AG04449 (cell line): ENCODE results near the gene ZFP62.
"Not testable (repeated sequence)": the region's sequence is repeated elsewhere in the genome, so short reads cannot be mapped to it uniquely, and the experiment has no call there.

Experiments
- CTCF ChIA-PET: fragments of 350-600 bp; formaldehyde crosslinking; extraction: SDS; loops from one replicate; lab custom pipeline; 2021; ENCODE audit warnings: antibody characterized with exemption; lab: Yijun Ruan, JAX
- POLR2A ChIA-PET: fragments of 400-600, 350-600 bp; formaldehyde crosslinking; extraction: SDS; loops from one replicate; lab custom pipeline; 2020; ENCODE audit warnings: antibody characterized with exemption, inconsistent platforms; lab: Yijun Ruan, JAX
- DNase-seq: peaks from one replicate; pipeline ENCODE4 v3.0.0-alpha.2; 2010; ENCODE audit warnings: low read depth, low spot score
- H3K4me3 ChIP-seq: 2 replicates; pipeline ENCODE4 v1.5.1; 2011; ENCODE audit warnings: low read depth, mild to moderate bottlenecking, control low read depth, low read length
- CTCF ChIP-seq: IDR thresholded peaks from one replicate; pipeline ENCODE4 v1.5.1; 2011; ENCODE audit warnings: mild to moderate bottlenecking, moderate library complexity, low read length, control low read depth, inconsistent platforms; ENCODE audit not compliant: insufficient read depth; ENCODE audit errors: missing control alignments

The ZFP62 gene

GRCh38 chr5:180837478-180837877 is 23.6 kb downstream of the ZFP62 start:
- ChIA-PET POLR2A (interaction anchor here (1.0 kb wide), 1 partner anchor 27 kb away, joined by 3 read pairs; no protein-coding TSS in a partner anchor), CTCF (interaction anchor here (1.0 to 1.2 kb wide), 2 partner anchors 13 to 15 kb away, joined by 4 to 5 read pairs; no protein-coding TSS in a partner anchor)
- no peak for TF ChIP-seq CTCF
- no peak overlapping the region for H3K4me3 ChIP-seq
- DNase-seq = no peak

GRCh38 chr5:180832638-180833068 is 28.4 kb downstream of the ZFP62 start:
- POLR2A ChIA-PET = no interaction called here
- TF ChIP-seq CTCF = no peak
- no peak for DNase-seq
- H3K4me3 ChIP-seq = peak overlapping the region; percentile 95
- CTCF ChIA-PET = interaction anchor here (1.6 kb wide), 1 partner anchor 7 kb away, joined by 4 read pairs; no protein-coding TSS in a partner anchor

- DNase-seq = no peak
- peak overlapping the region; percentile 95 for H3K4me3 ChIP-seq
- peak; percentile 4 for TF ChIP-seq CTCF
- CTCF ChIA-PET = interaction anchor here (0.5 to 2.9 kb wide), 10 partner anchors 9 to 321 kb away, joined by 3 to 7 read pairs (median 4); no protein-coding TSS in a partner anchor
- POLR2A ChIA-PET = interaction anchor here (0.6 to 2.4 kb wide), 6 partner anchors 8 to 418 kb away, joined by 3 to 10 read pairs (median 6); no protein-coding TSS in a partner anchor
Observed at GRCh38 chr5:180831139-180832093, 29.7 kb downstream of the ZFP62 start.

- DNase-seq = no peak
- POLR2A ChIA-PET = interaction anchor here (1.3 to 2.4 kb wide), 4 partner anchors 12 to 45 kb away, joined by 4 to 10 read pairs (median 8); no protein-coding TSS in a partner anchor
- TF ChIP-seq CTCF = no peak
- CTCF ChIA-PET = interaction anchor here (0.7 to 2.9 kb wide), 8 partner anchors 9 to 46 kb away, joined by 3 to 7 read pairs (median 4); no protein-coding TSS in a partner anchor
- H3K4me3 ChIP-seq = peak overlapping the region; percentile 95
Observed at GRCh38 chr5:180830253-180831138, 30.6 kb downstream of the ZFP62 start.

- ChIA-PET CTCF (interaction anchor here (1.7 to 2.9 kb wide), 2 partner anchors 9 to 45 kb away, joined by 5 to 7 read pairs; no protein-coding TSS in a partner anchor), POLR2A (interaction anchor here (2.4 kb wide), 1 partner anchor 30 kb away, joined by 7 read pairs; no protein-coding TSS in a partner anchor)
- no peak for DNase-seq
- peak overlapping the region; percentile 95; the same call in 1 of the 2 replicates for H3K4me3 ChIP-seq
- no peak for TF ChIP-seq CTCF
Observed at GRCh38 chr5:180829726-180830125, 31.4 kb downstream of the ZFP62 start.

- H3K4me3 ChIP-seq = not testable (repeated sequence)
- POLR2A ChIA-PET = interaction anchor here (2.4 kb wide), 1 partner anchor 29 kb away, joined by 7 read pairs; no protein-coding TSS in a partner anchor
Observed at GRCh38 chr5:180828756-180829531, 32.1 kb downstream of the ZFP62 start.

GRCh38 chr5:180827374-180827773 is 33.7 kb downstream of the ZFP62 start:
- CTCF ChIA-PET, POLR2A ChIA-PET, H3K4me3 ChIP-seq, DNase-seq: not testable (repeated sequence)

More at GRCh38 chr5:180828756-180829531, 32.1 kb downstream of the ZFP62 start:
- CTCF ChIA-PET = interaction anchor here (1.2 to 2.9 kb wide), 3 partner anchors 8 to 44 kb away, joined by 3 to 7 read pairs (median 5); no protein-coding TSS in a partner anchor
- not testable (repeated sequence) for DNase-seq
